Karpas-422 (cell line): ENCODE results near the gene OSBPL10. TPM values are rescaled to one million over a fixed set of nuclear protein-coding genes. Genes with fewer than 3 reads are reported as not detected.

Experiments used
- DNase-seq: peaks from one replicate; pipeline ENCODE4 v3.0.0-alpha.2; 2015
- H2AFZ ChIP-seq: fragments of 200-600 bp; sonication (generic); 2 replicates; pipeline ENCODE4 v1.6.1; 2014; ENCODE audit warnings: antibody characterized with exemption, low read length, mixed read lengths
- H3K27ac ChIP-seq: fragments of 200-600 bp; sonication (generic); 2 replicates; pipeline ENCODE4 v1.5.1; 2014; ENCODE audit warnings: mild to moderate bottlenecking, low read length, moderate library complexity
- H3K27me3 ChIP-seq: fragments of 200-600 bp; sonication (generic); 2 replicates; pipeline ENCODE4 v1.6.1; 2014; ENCODE audit warnings: low read length, mixed read lengths
- H3K36me3 ChIP-seq: fragments of 200-600 bp; sonication (generic); 2 replicates; pipeline ENCODE4 v1.6.1; 2014; ENCODE audit warnings: low read length, mixed read lengths; ENCODE audit not compliant: insufficient read depth
- H3K4me1 ChIP-seq: fragments of 200-600 bp; sonication (generic); 2 replicates; pipeline ENCODE4 v1.6.1; 2014; ENCODE audit warnings: mild to moderate bottlenecking, low read length, mixed read lengths
- H3K4me2 ChIP-seq: fragments of 200-600 bp; sonication (generic); 2 replicates; pipeline ENCODE4 v1.6.1; 2014; ENCODE audit warnings: low read length, low read depth, mild to moderate bottlenecking; ENCODE audit not compliant: poor library complexity, severe bottlenecking
- H3K4me3 ChIP-seq: fragments of 200-600 bp; sonication (generic); 2 replicates; pipeline ENCODE4 v1.5.1; 2014; ENCODE audit warnings: mild to moderate bottlenecking, antibody characterized with exemption, low read length, mixed read lengths
- H3K79me2 ChIP-seq: fragments of 200-600 bp; sonication (generic); 2 replicates; pipeline ENCODE4 v1.6.1; 2014; ENCODE audit warnings: mild to moderate bottlenecking, low read length, mixed read lengths
- H3K9ac ChIP-seq: fragments of 200-600 bp; sonication (generic); 2 replicates; pipeline ENCODE4 v1.6.0; 2014; ENCODE audit warnings: low read length
- H3K9me2 ChIP-seq: fragments of 200-600 bp; sonication (generic), shearing (Covaris generic); replicated peaks from 2 replicates; pipeline ENCODE4 v1.6.0; 2014; ENCODE audit warnings: mild to moderate bottlenecking, low read length, moderate library complexity; ENCODE audit not compliant: insufficient read depth
- H3K9me3 ChIP-seq: fragments of 300-700, 200-600 bp; sonication (generic); 2 replicates; pipeline ENCODE4 v1.6.1; 2014; ENCODE audit warnings: low read length, mixed read lengths
- H4K20me1 ChIP-seq: fragments of 200-600 bp; sonication (generic); 2 replicates; pipeline ENCODE4 v1.6.1; 2014; ENCODE audit warnings: mild to moderate bottlenecking, antibody characterized with exemption, low read length, low read depth; ENCODE audit not compliant: insufficient read depth
- total RNA-seq: library from RNA; depleted of rRNA; stranded (reverse); fragments of >200 nt; shearing (Covaris generic); gene quantifications from 2 replicates; pipeline ENCODE4 v1.2.3, GENCODE V29; 2014; ENCODE audit warnings: low replicate concordance

Gene OSBPL10
- total RNA-seq, 1 experiment from 2014 or later = 87.0 TPM

GRCh38 chr3:31802981-31803740, 177.9 kb downstream of the OSBPL10 start:
- Histone ChIP-seq H3K27ac (peak overlapping the region; percentile 50), H3K4me2 (no peak overlapping the region), H3K9ac (no peak overlapping the region), H3K4me3 (no peak overlapping the region), H3K9me3 (no peaks in the 10 kb centered on the region), H3K4me1 (peaks cover 40% of the 10 kb centered on the region), H3K79me2 (peaks cover 95% of the 10 kb centered on the region), H3K9me2 (no peaks in the 10 kb centered on the region), H3K27me3 (no peaks in the 10 kb centered on the region), H2AFZ (no peak overlapping the region), H4K20me1 (0 out of 2 replicates have a peak, but pooled peaks cover 3% of the 10 kb centered on the region), H3K36me3 (peaks cover 23% of the 10 kb centered on the region; the same call in 1 of the 2 replicates)
- no peak for DNase-seq

- Histone ChIP-seq H2AFZ (no peak overlapping the region), H3K4me2 (no peak overlapping the region), H3K9ac (no peak overlapping the region), H3K27me3 (no peaks in the 10 kb centered on the region), H3K4me3 (no peak overlapping the region), H4K20me1 (no peaks in the 10 kb centered on the region), H3K36me3 (peaks cover 27% of the 10 kb centered on the region), H3K4me1 (peaks cover 35% of the 10 kb centered on the region), H3K79me2 (peaks cover 93% of the 10 kb centered on the region), H3K27ac (no peak overlapping the region), H3K9me3 (no peaks in the 10 kb centered on the region), H3K9me2 (no peaks in the 10 kb centered on the region)
- no peak for DNase-seq
Measured at GRCh38 chr3:31800436-31800835, 180.6 kb downstream of the OSBPL10 start.

- Histone ChIP-seq H3K4me2 (no peak overlapping the region), H3K9me3 (no peaks in the 10 kb centered on the region), H3K79me2 (peaks cover 90% of the 10 kb centered on the region), H3K36me3 (peaks cover 33% of the 10 kb centered on the region), H3K9ac (no peak overlapping the region), H3K27me3 (no peaks in the 10 kb centered on the region), H3K4me1 (peaks cover 32% of the 10 kb centered on the region), H2AFZ (no peak overlapping the region), H3K4me3 (no peak overlapping the region), H3K9me2 (no peaks in the 10 kb centered on the region), H4K20me1 (no peaks in the 10 kb centered on the region), H3K27ac (no peak overlapping the region)
- DNase-seq = no peak
Measured at GRCh38 chr3:31798840-31799239, 182.2 kb downstream of the OSBPL10 start.

- H3K36me3 ChIP-seq = peaks cover 37% of the 10 kb centered on the region
- H2AFZ ChIP-seq = no peak overlapping the region
- H3K9ac ChIP-seq = no peak overlapping the region
- DNase-seq = no peak
- no peak overlapping the region for H3K4me2 ChIP-seq
- no peaks in the 10 kb centered on the region for H3K9me2 ChIP-seq
- no peaks in the 10 kb centered on the region for H3K9me3 ChIP-seq
- H3K27ac ChIP-seq = peak overlapping the region; percentile 49
- H3K27me3 ChIP-seq = no peaks in the 10 kb centered on the region
- no peaks in the 10 kb centered on the region for H4K20me1 ChIP-seq
- peaks cover 37% of the 10 kb centered on the region for H3K4me1 ChIP-seq
- H3K4me3 ChIP-seq = no peak overlapping the region
- peaks cover 91% of the 10 kb centered on the region for H3K79me2 ChIP-seq
Measured at GRCh38 chr3:31793821-31794220, 187.2 kb downstream of the OSBPL10 start.

- H3K4me2 ChIP-seq = no peak overlapping the region
- peaks cover 41% of the 10 kb centered on the region for H3K36me3 ChIP-seq
- no peaks in the 10 kb centered on the region for H3K9me2 ChIP-seq
- no peak overlapping the region for H3K4me3 ChIP-seq
- H3K9me3 ChIP-seq = no peaks in the 10 kb centered on the region
- no peaks in the 10 kb centered on the region for H3K27me3 ChIP-seq
- H3K27ac ChIP-seq = peak overlapping the region; percentile 67
- no peak overlapping the region for H3K9ac ChIP-seq
- peaks cover 47% of the 10 kb centered on the region for H3K4me1 ChIP-seq
- H3K79me2 ChIP-seq = peaks cover 92% of the 10 kb centered on the region
- H2AFZ ChIP-seq = no peak overlapping the region
- no peaks in the 10 kb centered on the region for H4K20me1 ChIP-seq
- no peak for DNase-seq
Measured at GRCh38 chr3:31791090-31791430, 190.0 kb downstream of the OSBPL10 start.

- Histone ChIP-seq H4K20me1 (no peaks in the 10 kb centered on the region), H3K9me2 (no peaks in the 10 kb centered on the region), H3K4me3 (no peak overlapping the region), H3K79me2 (peaks cover 92% of the 10 kb centered on the region), H3K4me1 (peaks cover 44% of the 10 kb centered on the region), H3K27ac (peak overlapping the region; percentile 67), H3K9ac (no peak overlapping the region), H3K27me3 (no peaks in the 10 kb centered on the region), H2AFZ (no peak overlapping the region), H3K9me3 (no peaks in the 10 kb centered on the region), H3K4me2 (no peak overlapping the region), H3K36me3 (peaks cover 35% of the 10 kb centered on the region)
- DNase-seq = no peak
Measured at GRCh38 chr3:31790193-31791089, 190.6 kb downstream of the OSBPL10 start.

- DNase-seq = no peak
Measured at GRCh38 chr3:31789429-31789828, 191.6 kb downstream of the OSBPL10 start.

GRCh38 chr3:31785734-31786133, 195.3 kb downstream of the OSBPL10 start:
- Histone ChIP-seq H3K4me1 (peaks cover 20% of the 10 kb centered on the region), H3K27me3 (no peaks in the 10 kb centered on the region), H3K9ac (no peak overlapping the region), H3K79me2 (peaks cover 89% of the 10 kb centered on the region), H3K9me3 (no peaks in the 10 kb centered on the region), H3K4me3 (no peak overlapping the region), H2AFZ (no peak overlapping the region), H3K36me3 (peaks cover 27% of the 10 kb centered on the region), H3K9me2 (no peaks in the 10 kb centered on the region), H4K20me1 (no peaks in the 10 kb centered on the region), H3K4me2 (no peak overlapping the region), H3K27ac (peak overlapping the region; percentile 62)
- DNase-seq = no peak

More at GRCh38 chr3:31789429-31789828, 191.6 kb downstream of the OSBPL10 start:
- Histone ChIP-seq H3K9ac (no peak overlapping the region), H3K9me3 (no peaks in the 10 kb centered on the region), H3K79me2 (peaks cover 94% of the 10 kb centered on the region), H4K20me1 (no peaks in the 10 kb centered on the region), H2AFZ (no peak overlapping the region), H3K4me3 (no peak overlapping the region), H3K27me3 (no peaks in the 10 kb centered on the region), H3K4me2 (no peak overlapping the region), H3K9me2 (no peaks in the 10 kb centered on the region), H3K27ac (no peak overlapping the region), H3K4me1 (peaks cover 37% of the 10 kb centered on the region), H3K36me3 (peaks cover 29% of the 10 kb centered on the region)
